ENCODE results near the gene SUPT4H1.
"Not testable (repeated sequence)": the region's sequence is repeated elsewhere in the genome, so short reads cannot be mapped to it uniquely, and the experiment has no call there.

SUPT4H1 gene

DNA sequence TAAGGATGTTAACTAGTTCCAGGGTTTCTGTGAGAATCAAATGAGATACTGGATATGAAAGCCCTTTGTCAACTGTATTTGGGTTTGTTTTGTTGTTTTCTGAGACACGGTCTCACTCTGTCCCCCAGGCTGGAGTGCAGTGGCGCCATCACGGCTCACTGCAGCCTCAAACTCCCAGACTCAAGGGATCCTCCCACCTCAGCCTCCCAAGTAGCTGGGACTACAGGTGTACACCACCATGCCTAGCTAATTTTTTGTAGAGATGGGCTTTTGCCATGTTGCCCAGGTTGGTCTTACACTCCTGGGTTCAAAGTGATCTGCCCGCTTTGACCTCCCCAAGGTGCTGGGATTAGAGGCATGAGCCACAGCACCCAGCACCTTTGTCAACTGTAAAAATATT is 8.9 kb downstream of the SUPT4H1 start:
- no peak for DNase-seq (ENCODE audit: low read depth, low spot score)
- no peak overlapping the region for H3K9ac ChIP-seq (ENCODE audit: insufficient read length, low read depth)
- no peaks in the 10 kb centered on the region for H3K27me3 ChIP-seq (ENCODE audit: insufficient read depth, insufficient read length)
- H3K36me3 ChIP-seq (ENCODE audit: insufficient read depth, insufficient read length, low read length) = peaks cover 57% of the 10 kb centered on the region
- H3K4me1 ChIP-seq (ENCODE audit: insufficient read depth, insufficient read length) = peaks cover 3% of the 10 kb centered on the region
- no peak for TF ChIP-seq SUZ12 (IDR thresholded peaks at IDR 0.05; ENCODE audit: extremely low read depth, insufficient read depth, insufficient read length)
- no peak for TF ChIP-seq YY1 (IDR thresholded peaks at IDR 0.05; ENCODE audit: insufficient read depth, insufficient read length)
- no peak for TF ChIP-seq ZNF274 (IDR thresholded peaks at IDR 0.05; ENCODE audit: low read depth, low read length)
- H3K9me3 ChIP-seq (ENCODE audit: insufficient read depth, low read length) = no peaks in the 10 kb centered on the region
- no peak overlapping the region for H3K4me3 ChIP-seq (ENCODE audit: insufficient read length, low read depth)

DNA sequence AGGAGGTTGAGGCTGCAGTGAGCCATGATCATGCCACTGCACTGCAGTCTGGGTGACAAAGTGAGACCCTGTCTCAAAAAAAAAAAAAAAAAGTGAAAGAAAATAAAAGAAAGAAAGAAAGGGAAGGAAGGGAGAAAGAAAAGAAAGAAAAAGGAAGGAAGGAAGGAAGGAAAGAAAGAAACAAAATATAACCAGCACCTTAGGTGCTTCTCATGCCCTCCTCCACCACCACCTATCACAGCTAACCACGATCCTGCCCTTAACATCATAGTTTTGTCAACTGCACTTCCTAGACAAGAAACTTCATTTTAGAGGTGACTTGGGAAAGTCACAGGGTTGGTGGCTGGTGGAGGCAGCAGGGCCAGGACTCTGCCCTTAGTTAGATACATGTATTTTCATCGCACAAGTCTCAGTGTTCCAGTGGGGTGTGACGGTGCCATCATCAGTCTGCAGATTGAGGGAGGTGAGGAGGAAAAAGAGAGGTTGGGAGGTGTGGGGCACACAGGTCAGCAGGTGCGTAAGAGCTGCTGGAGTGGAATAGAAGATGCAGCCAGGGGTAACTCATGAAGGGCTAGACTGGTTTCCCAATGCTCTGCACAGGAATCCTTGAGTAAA is 10.0 kb downstream of the SUPT4H1 start:
- TF ChIP-seq YY1 (IDR thresholded peaks at IDR 0.05; ENCODE audit: insufficient read depth, insufficient read length) (no peak), ZNF274 (IDR thresholded peaks at IDR 0.05; ENCODE audit: low read depth, low read length) (no peak)
- H3K9ac ChIP-seq (ENCODE audit: insufficient read length, low read depth) = no peak overlapping the region
- DNase-seq (ENCODE audit: low read depth, low spot score) = no peak
- peaks cover 9% of the 10 kb centered on the region for H3K4me1 ChIP-seq (ENCODE audit: insufficient read depth, insufficient read length)
- H3K36me3 ChIP-seq (ENCODE audit: insufficient read depth, insufficient read length, low read length) = peaks cover 46% of the 10 kb centered on the region
- no peaks in the 10 kb centered on the region for H3K9me3 ChIP-seq (ENCODE audit: insufficient read depth, low read length)
- no peaks in the 10 kb centered on the region for H3K27me3 ChIP-seq (ENCODE audit: insufficient read depth, insufficient read length)
- H3K4me3 ChIP-seq (ENCODE audit: insufficient read length, low read depth) = no peak overlapping the region

DNA sequence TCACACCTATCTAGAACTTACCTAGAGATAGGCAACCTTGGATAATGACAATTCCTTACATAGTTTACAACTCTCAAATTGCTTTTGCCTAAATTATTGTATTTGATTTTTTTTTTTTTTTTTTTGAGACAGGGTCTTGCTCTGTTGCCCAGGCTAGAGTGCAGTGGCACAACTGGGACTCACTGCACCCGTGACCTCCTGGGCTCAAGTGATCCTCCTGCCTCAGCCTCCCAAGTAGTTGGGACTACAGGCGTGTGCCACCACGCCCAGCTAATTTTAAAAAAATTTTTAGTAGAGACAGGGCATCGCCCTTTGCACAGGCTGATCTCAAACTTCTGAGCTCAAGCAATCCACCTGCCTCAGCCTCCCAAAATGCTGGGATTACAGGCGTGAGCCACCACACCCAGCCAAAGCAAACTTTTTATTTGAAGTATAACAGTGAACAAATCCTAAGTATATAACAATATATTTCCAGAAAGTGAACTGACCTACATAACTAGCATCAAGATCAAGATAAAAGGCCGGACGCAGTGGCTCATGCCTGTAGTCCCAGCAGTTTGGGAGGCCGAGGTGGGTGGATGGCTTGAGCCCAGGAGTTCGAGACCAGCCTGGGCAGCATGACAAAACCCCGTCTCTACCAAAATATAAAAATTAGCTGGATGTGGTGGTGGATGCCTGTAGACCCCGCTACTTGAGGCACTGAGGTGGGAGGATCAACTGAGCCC is 10.7 kb downstream of the SUPT4H1 start:
- not testable (repeated sequence) for H3K9me3 ChIP-seq (ENCODE audit: insufficient read depth, low read length); H3K9ac ChIP-seq (ENCODE audit: insufficient read length, low read depth); H3K27me3 ChIP-seq (ENCODE audit: insufficient read depth, insufficient read length); H3K4me3 ChIP-seq (ENCODE audit: insufficient read length, low read depth); DNase-seq (ENCODE audit: low read depth, low spot score)
- Histone ChIP-seq H3K4me1 (ENCODE audit: insufficient read depth, insufficient read length) (peaks cover 11% of the 10 kb centered on the region), H3K36me3 (ENCODE audit: insufficient read depth, insufficient read length, low read length) (peaks cover 39% of the 10 kb centered on the region)

DNA sequence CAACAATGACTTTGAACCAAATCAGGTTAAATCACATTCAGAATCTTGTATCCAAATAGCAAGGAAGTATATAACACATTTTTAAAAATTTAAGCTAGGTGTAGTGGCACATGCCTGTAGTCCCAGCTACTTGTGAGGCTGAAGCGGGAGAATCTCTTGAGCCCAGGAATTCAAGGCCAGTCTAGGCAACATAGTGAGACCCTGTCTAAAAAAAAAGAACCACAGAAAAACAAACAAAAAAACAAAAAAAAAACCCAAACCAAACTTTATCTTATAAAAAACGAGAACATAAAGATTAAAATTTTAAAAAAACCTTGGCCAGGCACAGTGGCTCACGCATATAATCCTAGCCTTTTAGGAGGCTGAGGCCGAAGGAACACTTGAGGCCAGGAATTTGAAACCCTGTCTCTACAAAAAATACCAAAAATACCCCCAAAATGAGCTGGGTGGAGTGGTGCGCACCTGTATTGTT is 11.6 kb downstream of the SUPT4H1 start:
- no peak overlapping the region for H3K9ac ChIP-seq (ENCODE audit: insufficient read length, low read depth)
- TF ChIP-seq SUZ12 (IDR thresholded peaks at IDR 0.05; ENCODE audit: extremely low read depth, insufficient read depth, insufficient read length) = no peak
- TF ChIP-seq ZNF274 (IDR thresholded peaks at IDR 0.05; ENCODE audit: low read depth, low read length) = no peak
- H3K36me3 ChIP-seq (ENCODE audit: insufficient read depth, insufficient read length, low read length) = peaks cover 30% of the 10 kb centered on the region
- no peak for DNase-seq (ENCODE audit: low read depth, low spot score)
- H3K4me3 ChIP-seq (ENCODE audit: insufficient read length, low read depth) = no peak overlapping the region
- H3K4me1 ChIP-seq (ENCODE audit: insufficient read depth, insufficient read length) = peaks cover 14% of the 10 kb centered on the region
- no peaks in the 10 kb centered on the region for H3K27me3 ChIP-seq (ENCODE audit: insufficient read depth, insufficient read length)
- no peaks in the 10 kb centered on the region for H3K9me3 ChIP-seq (ENCODE audit: insufficient read depth, low read length)

DNA sequence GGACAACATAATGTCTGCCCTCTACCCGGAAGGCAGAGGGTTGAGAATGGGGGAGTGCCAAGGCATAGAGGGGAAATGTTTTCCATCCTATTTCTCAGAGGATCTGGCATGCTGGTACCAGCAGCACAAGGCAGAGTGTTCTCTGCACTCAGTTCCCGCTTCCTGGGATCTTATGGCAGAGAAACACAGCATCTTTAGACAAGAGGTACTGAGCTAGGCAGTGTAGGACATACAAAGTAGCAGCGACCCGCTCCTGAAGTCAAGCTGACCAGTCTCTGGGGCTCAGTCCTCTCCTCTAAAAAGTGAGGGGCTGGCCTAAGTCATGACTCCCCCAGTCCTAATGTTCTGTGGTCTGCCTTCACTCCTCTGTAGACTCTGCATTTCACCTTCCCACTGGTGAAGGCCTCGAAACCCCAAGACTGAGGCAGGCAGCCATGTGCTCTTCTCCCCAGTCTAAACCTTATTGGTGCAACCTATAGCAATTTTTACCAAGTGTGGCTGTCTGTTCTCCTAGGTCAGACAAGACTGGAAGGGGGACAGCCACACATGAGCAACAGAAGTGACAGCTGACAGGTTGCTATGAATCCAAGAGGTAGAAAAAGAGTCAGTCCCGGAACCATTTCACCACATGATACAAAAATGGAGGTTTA is 12.1 kb downstream of the SUPT4H1 start:
- TF ChIP-seq ZNF274 (IDR thresholded peaks at IDR 0.05; ENCODE audit: low read depth, low read length) (no peak), YY1 (IDR thresholded peaks at IDR 0.05; ENCODE audit: insufficient read depth, insufficient read length) (no peak), SUZ12 (IDR thresholded peaks at IDR 0.05; ENCODE audit: extremely low read depth, insufficient read depth, insufficient read length) (no peak)
- Histone ChIP-seq H3K9ac (ENCODE audit: insufficient read length, low read depth) (peak overlapping the region; percentile 62), H3K9me3 (ENCODE audit: insufficient read depth, low read length) (no peaks in the 10 kb centered on the region), H3K27me3 (ENCODE audit: insufficient read depth, insufficient read length) (no peaks in the 10 kb centered on the region), H3K4me1 (ENCODE audit: insufficient read depth, insufficient read length) (peaks cover 14% of the 10 kb centered on the region), H3K36me3 (ENCODE audit: insufficient read depth, insufficient read length, low read length) (peaks cover 25% of the 10 kb centered on the region), H3K4me3 (ENCODE audit: insufficient read length, low read depth) (no peak overlapping the region)
- DNase-seq (ENCODE audit: low read depth, low spot score) = no peak

DNA sequence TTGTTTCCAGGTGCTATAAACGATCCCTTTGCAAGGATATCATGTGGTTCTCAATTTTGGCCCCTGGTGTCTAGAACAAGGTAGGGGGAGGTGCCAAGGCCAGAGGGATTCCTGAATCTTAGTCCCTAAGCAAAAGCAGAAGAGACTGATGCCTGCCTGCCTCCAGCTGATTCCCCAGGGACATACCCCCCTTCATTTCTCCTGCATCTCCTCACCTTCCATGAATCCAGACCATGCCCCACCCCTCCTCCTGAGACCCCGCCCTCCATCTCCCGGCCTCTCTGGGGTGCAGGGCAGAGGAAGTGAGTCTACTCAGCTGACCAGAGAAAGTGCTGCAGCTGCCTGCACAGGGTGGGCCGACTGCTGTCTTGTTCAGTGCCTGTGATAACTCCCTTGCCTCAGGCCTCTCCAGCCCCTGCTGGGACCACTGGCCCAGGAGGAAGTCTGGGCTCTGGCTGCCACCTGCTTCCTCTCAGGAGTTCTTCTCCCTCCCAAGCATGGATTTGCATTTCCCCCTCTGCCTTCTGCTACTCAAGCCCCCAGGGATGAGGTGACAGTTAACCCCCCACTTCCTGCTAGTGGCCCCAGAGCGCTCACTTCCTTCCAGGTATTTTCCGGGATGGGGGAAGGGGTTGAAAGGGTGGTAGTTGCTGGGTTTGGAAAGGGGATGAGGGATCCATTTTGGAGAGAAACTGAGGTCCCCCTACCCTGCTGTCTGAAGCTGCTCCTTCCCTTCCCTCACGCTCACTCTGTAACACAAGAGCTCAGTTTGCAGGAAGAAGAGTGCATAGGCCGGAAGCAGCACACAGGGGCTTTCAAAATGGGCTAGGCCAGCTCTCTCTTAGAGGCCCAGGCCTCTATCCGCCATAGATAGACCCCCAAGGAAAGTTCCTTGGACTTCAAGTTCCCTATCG is 12.9 kb downstream of the SUPT4H1 start:
- Histone ChIP-seq H3K9ac (ENCODE audit: insufficient read length, low read depth) (peak overlapping the region; percentile 62), H3K4me1 (ENCODE audit: insufficient read depth, insufficient read length) (peaks cover 14% of the 10 kb centered on the region), H3K4me3 (ENCODE audit: insufficient read length, low read depth) (no peak overlapping the region), H3K9me3 (ENCODE audit: insufficient read depth, low read length) (no peaks in the 10 kb centered on the region), H3K36me3 (ENCODE audit: insufficient read depth, insufficient read length, low read length) (peaks cover 17% of the 10 kb centered on the region), H3K27me3 (ENCODE audit: insufficient read depth, insufficient read length) (no peaks in the 10 kb centered on the region)
- no peak for TF ChIP-seq YY1 (IDR thresholded peaks at IDR 0.05; ENCODE audit: insufficient read depth, insufficient read length)
- TF ChIP-seq ZNF274 (IDR thresholded peaks at IDR 0.05; ENCODE audit: low read depth, low read length) = no peak
- TF ChIP-seq SUZ12 (IDR thresholded peaks at IDR 0.05; ENCODE audit: extremely low read depth, insufficient read depth, insufficient read length) = no peak
- peak; percentile 61 for DNase-seq (ENCODE audit: low read depth, low spot score)

DNA sequence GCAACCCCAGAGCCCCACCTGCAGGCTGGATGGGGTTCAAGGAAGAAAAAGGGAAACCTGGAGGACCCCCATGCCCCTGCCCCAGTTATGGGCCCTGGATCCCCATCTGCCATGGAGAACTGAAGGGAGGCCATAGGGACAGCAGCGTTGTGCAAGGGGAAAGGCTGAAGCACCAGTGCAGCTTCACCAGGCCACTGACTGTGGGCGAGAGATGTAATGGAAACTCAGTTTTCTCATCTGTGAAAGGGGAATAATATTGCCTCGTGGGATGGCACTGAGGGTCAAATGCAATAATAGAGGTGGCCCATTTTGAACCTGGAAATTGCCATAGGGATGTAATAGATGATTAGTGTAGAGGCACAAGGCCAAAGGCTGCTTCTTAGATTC is 13.6 kb downstream of the SUPT4H1 start:
- Histone ChIP-seq H3K4me3 (ENCODE audit: insufficient read length, low read depth) (peak overlapping the region; percentile 6), H3K9me3 (ENCODE audit: insufficient read depth, low read length) (no peaks in the 10 kb centered on the region), H3K4me1 (ENCODE audit: insufficient read depth, insufficient read length) (peaks cover 14% of the 10 kb centered on the region), H3K27me3 (ENCODE audit: insufficient read depth, insufficient read length) (no peaks in the 10 kb centered on the region), H3K36me3 (ENCODE audit: insufficient read depth, insufficient read length, low read length) (peaks cover 10% of the 10 kb centered on the region), H3K9ac (ENCODE audit: insufficient read length, low read depth) (peak overlapping the region; percentile 1)
- DNase-seq (ENCODE audit: low read depth, low spot score) = no peak
- no peak for TF ChIP-seq ZNF274 (IDR thresholded peaks at IDR 0.05; ENCODE audit: low read depth, low read length)
- no peak for TF ChIP-seq SUZ12 (IDR thresholded peaks at IDR 0.05; ENCODE audit: extremely low read depth, insufficient read depth, insufficient read length)
- TF ChIP-seq YY1 (IDR thresholded peaks at IDR 0.05; ENCODE audit: insufficient read depth, insufficient read length) = no peak
